Left lung (tissue), 10 donors: ENCODE measurements around the gene CPAMD8. TPM values are rescaled to one million over a fixed set of nuclear protein-coding genes. Genes with fewer than 3 reads are reported as not detected.
"Not testable (repeated sequence)": the region's sequence is repeated elsewhere in the genome, so short reads cannot be mapped to it uniquely, and the experiment has no call there.

ENCODE experiments used
- ATAC-seq: fragments of 200-7000 bp; cut with Tn5 transposase; one replicate; pipeline ENCODE4 v1.9.1; 2020; ENCODE audit warnings: moderate library complexity
- DNase-seq, 4 donors: peaks; one replicate each; pipeline ENCODE4 v3.0.0-alpha.2; 2013 to 2020
- H3K27ac ChIP-seq, 2 donors: fragments of 200-600 bp; sonication (generic) in 1 of 2; one replicate each; pipeline versions ENCODE4 v1.5.0 to v1.8.0; 2020 to 2021
- H3K27me3 ChIP-seq, 2 donors: fragments of 200-600 bp; sonication (generic) in 1 of 2; one replicate each; pipeline versions ENCODE4 v1.5.0 to v1.8.0; 2020 to 2021
- H3K36me3 ChIP-seq, 2 donors: fragments of 200-600 bp; sonication (generic) in 1 of 2; one replicate each; pipeline versions ENCODE4 v1.5.0 to v1.8.0; 2020 to 2021
- H3K4me1 ChIP-seq, 2 donors: fragments of 200-600 bp; one replicate each; pipeline ENCODE4 v1.8.0; 2021
- H3K4me3 ChIP-seq, 2 donors: fragments of 200-600 bp; sonication (generic) in 1 of 2; one replicate each; pipeline versions ENCODE4 v1.5.0 to v1.8.0; 2020 to 2021; ENCODE audit warnings: mild to moderate bottlenecking in 1 of 2
- H3K9me3 ChIP-seq, 2 donors: fragments of 200-600 bp; sonication (generic) in 1 of 2; one replicate each; pipeline versions ENCODE4 v1.5.0 to v1.8.0; 2020 to 2021
- CTCF ChIP-seq, 2 donors: fragments of 200-600 bp; sonication (generic) in 1 of 2; IDR thresholded peaks; one replicate each; pipeline versions ENCODE4 v1.5.0 to v1.8.0; 2021; ENCODE audit warnings: antibody characterized with exemption in 2 of 2
- intact Hi-C, 2 donors: fragments of 100-400 bp; cut with DNase I; formaldehyde crosslinking; loops; one replicate each; pipeline versions ENCODE4 v1.11.2 to v1.14.2; 2022
- polyA plus RNA-seq, 6 donors: library from polyadenylated mRNA; unstranded; fragments of 120-200 nt; gene quantifications; one replicate each; pipeline ENCODE4 v1.2.1, GENCODE V29; 2013; ENCODE audit not compliant: insufficient read length in 6 of 6
- total RNA-seq, 2 donors: library from RNA; stranded (reverse); fragmentation: NEBNext Ultra II Directional; extraction: Animal tissue kit (Norgen Biotek cat#: 25700); gene quantifications; one replicate each; pipeline ENCODE4 v1.2.1, GENCODE V29; 2021
- donor health status: DM: no; HTN: yes; CAD: no.
- donor health status: DM: no; HTN: no; CAD: no.

CPAMD8 gene
- total and polyA plus RNA-seq, 8 donors: 13.1 to 79.9 (median 64.8) TPM

- Histone ChIP-seq H3K27me3 (no peaks in the 10 kb centered on the region), H3K27ac (no peak overlapping the region), H3K9me3 (no peaks in the 10 kb centered on the region), H3K36me3 (no peaks in the 10 kb centered on the region), H3K4me1 (no peaks in the 10 kb centered on the region), H3K4me3 (no peak overlapping the region)
- TF ChIP-seq CTCF (IDR thresholded peaks at IDR 0.05): no peak
- DNase-seq (no peak), ATAC-seq (no peak)
- intact Hi-C loops: no loop called here
These were observed 41.2 kb downstream of the CPAMD8 start for GRCh38 chr19:16985403-16985802.

- H3K4me1 ChIP-seq, ATAC-seq, H3K36me3 ChIP-seq, H3K4me3 ChIP-seq, H3K27me3 ChIP-seq, intact Hi-C loops, H3K27ac ChIP-seq, DNase-seq, H3K9me3 ChIP-seq: not testable (repeated sequence)
These were observed 44.0 kb downstream of the CPAMD8 start for GRCh38 chr19:16982586-16982985.

- no peaks in the 10 kb centered on the region for H3K9me3 ChIP-seq
- no peak overlapping the region for H3K27ac ChIP-seq
- intact Hi-C loops: no loop called here
- no peak overlapping the region for H3K4me3 ChIP-seq
- TF ChIP-seq CTCF (IDR thresholded peaks at IDR 0.05): no peak
- DNase-seq (no peak), ATAC-seq (no peak)
- H3K36me3 ChIP-seq: no peaks in the 10 kb centered on the region
- no peaks in the 10 kb centered on the region for H3K4me1 ChIP-seq
- no peaks in the 10 kb centered on the region for H3K27me3 ChIP-seq
These were observed 47.5 kb downstream of the CPAMD8 start for GRCh38 chr19:16978839-16979802.

- intact Hi-C loops: no loop called here
- ATAC-seq (no peak), DNase-seq (no peak)
- Histone ChIP-seq H3K4me1 (no peaks in the 10 kb centered on the region), H3K36me3 (no peaks in the 10 kb centered on the region), H3K9me3 (no peaks in the 10 kb centered on the region), H3K27ac (no peak overlapping the region), H3K27me3 (no peaks in the 10 kb centered on the region), H3K4me3 (no peak overlapping the region)
- no peak for TF ChIP-seq CTCF (IDR thresholded peaks at IDR 0.05)
These were observed 48.5 kb downstream of the CPAMD8 start for GRCh38 chr19:16978156-16978555.

GRCh38 chr19:16977306-16977705 lies 49.3 kb downstream of the CPAMD8 start:
- Histone ChIP-seq H3K36me3 (no peaks in the 10 kb centered on the region), H3K4me1 (no peaks in the 10 kb centered on the region), H3K27me3 (no peaks in the 10 kb centered on the region), H3K9me3 (no peaks in the 10 kb centered on the region), H3K27ac (no peak overlapping the region), H3K4me3 (no peak overlapping the region)
- no peak for TF ChIP-seq CTCF (IDR thresholded peaks at IDR 0.05)
- ATAC-seq: no peak
- intact Hi-C loops: no loop called here
- no peak for DNase-seq
